ENCODE measurements around the gene LRRC56.

LRRC56 gene

DNA sequence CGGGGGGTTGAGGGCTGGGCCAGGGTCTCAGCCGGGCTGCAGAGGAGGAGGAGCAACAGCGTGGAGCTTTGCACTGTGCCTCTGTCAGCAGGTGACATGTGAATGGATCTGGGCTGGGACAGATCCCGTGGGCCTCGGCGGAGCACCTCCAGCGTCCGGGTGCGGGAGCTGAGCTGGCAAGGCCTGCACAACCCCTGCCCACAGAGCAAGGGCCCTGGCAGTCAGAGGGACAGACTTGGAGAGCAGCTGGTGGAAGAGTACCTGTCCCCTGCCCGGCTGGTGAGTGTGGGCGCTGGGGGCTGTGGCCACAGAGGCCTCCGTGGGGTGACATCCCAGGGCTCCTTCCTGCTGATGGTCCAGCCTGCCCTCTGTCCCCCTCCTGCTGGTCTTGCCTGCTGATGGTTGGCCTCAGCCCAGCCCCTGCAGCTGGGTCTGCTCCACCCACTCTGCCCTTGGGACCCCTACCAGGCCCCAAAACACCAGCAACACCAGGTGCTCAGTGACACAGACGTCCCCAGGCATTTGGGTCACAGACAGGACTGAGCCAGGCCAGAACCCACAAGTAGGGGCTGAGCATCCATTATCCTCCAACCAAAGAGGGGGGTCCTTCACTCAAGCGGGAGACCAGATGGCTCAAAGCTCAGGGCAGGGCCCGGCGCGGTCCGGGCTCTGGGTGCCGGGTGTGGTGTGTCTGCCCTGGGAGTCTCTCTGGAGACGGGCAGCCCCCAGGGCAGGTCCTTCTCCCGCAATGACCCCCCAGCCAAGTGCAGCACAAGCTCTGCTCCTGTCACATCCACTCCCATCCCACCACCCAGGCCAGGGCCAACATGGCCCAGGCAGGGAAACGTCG, 3.5 kb downstream of the LRRC56 start:
- DNase-seq (ENCODE audit: low read depth in 3 of 3), result no peak

DNA sequence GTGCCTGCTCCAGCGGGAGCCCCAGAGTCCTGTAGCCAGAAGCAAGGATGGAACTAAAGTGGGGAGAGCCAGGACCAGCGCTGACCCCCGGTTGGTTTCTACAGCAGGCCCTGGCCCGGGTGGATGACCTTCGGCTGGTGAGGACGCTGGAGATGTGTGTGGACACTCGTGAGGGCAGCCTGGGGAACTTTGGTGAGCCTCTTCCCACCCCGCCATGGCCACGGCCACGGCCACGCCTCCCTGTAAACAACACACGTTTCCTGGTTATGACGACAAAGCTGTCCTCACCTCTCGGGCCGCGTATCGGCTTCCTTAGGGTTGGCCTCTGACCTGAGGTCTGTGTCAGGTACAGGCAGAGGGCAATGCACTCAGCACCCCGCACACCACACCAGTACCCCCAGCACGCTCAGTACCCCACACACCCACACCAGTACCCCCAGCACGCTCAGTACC, 4.1 kb downstream of the LRRC56 start:
- DNase-seq (ENCODE audit: low read depth in 3 of 3), result no peak

DNA sequence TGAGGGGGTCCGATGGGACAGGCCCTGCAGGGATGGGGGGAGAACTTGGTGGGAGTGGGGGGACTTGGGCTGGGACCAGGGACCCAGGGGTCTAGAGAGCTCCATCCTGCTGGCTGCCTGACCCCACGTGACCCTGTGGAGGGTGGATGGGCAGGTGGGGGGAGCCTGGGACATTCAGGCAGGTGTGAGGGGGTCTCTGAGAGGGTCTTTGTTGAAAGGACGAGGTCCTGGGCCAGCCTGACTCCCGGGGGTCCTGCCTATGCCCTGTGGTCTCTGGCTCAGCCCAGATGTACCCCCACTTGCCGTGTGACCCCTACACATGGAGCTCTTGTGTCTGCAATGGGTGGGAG, 7.5 kb downstream of the LRRC56 start:
- no peak for DNase-seq (ENCODE audit: low read depth in 3 of 3)

DNA sequence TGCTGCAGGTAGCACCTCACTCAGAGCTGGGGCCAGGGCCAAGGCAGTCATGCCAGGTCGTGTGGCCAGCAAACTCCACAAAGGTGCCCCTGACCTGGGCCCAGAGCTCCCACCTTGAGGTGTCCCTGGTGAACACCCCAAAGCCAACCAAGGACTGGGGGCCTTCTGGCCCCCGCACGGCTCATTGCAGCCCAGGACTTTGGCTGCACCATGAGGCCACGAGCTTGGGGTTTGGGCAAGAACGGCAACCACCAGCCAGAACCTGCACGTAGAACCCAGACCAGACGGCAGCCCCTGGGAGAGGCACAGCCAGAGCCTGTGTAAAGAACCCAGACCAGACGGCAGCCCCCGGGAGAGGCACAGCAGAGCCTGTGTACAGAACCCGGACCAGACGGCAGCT, 7.8 kb downstream of the LRRC56 start:
- DNase-seq (ENCODE audit: low read depth in 3 of 3), result no peak

DNA sequence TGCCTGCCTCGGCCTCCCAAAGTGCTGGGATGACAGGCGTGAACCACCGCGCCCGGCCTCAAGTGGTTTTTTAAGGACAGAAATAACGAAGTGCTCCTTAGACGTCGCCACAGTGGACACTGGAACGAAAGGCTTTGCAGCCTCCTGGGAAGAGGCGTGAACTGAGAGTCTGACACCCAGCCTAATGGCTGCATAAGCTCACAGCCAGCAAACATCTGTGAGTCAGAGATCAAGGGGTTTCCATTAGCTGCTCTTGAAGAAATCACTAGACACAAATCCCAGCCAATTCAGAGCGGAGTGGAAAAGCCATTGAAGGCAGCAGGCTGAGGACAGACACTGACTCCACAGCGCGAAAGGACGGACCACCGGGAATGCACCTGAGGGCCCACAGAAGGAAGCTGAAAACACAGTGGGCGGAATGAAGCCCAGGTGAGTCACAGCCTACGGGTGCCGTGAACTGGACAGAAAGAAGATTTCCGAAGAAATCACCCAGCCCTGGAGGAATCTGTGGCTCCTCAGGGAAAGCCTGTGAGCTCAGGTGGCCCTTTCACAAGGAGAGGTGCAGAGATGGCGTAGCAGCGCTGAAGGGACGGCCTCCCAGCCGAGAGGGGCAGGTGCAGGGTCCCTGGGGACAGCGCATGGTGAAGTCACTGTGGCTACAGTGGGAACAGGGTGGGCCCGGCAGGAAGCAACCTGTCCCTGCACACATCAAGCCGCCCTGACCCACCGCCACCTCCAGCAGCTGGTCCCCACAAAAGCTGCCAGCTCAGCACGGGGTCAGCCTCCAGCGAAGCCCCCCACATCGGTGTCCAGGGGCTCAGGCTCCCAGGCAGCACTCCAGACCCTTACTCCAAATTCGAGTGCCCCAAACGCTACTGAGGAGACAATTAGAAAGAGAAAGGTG, 11.6 kb downstream of the LRRC56 start:
- DNase-seq (ENCODE audit: low read depth in 3 of 3), result no peak

DNA sequence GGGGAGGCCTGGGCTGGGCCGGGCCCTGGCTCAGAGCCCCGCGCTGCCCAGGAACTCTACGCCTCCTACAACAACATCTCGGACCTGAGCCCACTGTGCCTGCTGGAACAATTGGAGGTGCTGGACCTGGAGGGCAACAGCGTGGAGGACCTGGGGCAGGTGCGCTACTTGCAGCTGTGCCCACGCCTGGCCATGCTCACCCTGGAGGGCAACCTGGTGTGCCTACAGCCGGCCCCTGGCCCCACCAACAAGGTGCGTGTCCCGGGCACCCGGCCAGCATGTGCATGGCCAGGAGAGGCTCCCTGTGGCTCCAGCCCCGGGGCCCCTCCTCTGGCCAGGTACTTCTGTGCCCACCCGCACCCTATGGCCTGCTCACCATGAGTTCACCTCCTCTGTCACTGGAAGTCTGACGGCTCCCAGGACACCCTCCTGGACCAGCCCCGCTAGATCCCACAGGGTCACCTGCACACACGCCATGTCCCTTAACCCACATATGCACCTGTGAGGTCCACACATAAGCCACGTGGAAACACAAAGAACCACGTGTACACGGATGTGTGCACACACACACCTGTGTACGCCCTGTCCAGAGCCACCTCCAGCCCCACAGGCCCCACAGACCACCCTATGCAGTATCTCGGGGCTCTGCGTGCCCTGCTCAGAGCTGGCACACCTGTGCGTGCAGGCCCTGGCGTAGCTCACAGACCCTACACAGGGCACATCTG, 12.9 kb downstream of the LRRC56 start:
- DNase-seq (ENCODE audit: low read depth in 3 of 3), result no peak

DNA sequence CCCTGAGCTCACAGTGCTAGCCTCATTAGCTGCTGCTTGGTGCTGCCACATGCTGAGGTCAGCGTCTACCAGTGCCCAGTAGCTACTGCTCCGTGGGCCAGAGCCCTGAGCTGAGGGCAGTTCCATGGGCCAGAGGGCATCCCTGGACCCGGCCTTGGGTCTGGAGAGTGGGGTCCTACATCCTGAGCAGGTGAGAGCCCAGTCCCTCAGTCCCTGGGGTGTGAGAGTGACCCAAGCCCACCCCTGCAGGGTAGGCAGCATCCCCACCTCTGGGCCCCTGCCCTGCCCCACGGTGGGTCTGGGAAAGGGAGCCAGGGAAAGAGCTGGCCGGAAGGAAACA, 13.4 kb downstream of the LRRC56 start:
- no peak for DNase-seq (ENCODE audit: low read depth in 3 of 3)

DNA sequence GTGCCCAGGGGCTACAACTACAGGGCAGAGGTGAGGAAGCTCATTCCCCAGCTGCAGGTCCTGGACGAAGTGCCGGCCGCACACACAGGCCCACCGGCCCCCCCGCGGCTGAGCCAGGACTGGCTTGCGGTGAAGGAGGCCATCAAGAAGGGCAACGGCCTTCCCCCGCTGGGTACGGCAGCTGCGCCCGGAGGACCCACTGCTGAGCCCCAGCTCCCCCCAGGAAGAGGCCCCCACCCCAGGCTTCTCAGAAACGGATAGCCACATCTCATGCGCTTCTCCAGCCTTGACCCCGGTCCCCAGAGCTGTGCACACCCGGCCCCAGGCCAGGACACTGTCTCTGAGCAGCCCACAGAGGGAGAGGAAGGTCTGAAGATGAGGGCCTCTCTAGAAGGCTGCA, 13.8 kb downstream of the LRRC56 start:
- DNase-seq (ENCODE audit: low read depth in 3 of 3), result no peak

DNA sequence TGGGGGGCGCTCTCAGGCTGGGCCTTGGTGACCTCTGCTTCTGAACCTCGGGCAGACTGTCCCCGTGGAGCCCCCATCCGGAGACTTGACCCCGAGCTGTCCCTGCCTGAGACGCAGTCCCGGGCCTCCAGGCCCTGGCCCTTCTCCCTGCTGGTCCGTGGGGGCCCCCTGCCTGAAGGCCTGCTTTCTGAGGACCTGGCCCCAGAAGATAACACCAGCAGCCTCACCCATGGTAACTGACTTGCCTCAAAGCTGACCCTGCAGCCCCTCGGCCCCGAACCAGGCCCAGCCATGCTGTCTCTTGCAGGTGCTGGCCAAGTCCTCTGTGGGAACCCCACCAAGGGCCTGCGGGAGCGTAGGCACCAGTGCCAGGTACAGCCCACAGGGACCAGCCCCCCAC, 14.3 kb downstream of the LRRC56 start:
- DNase-seq (ENCODE audit: low read depth in 3 of 3), result no peak

DNA sequence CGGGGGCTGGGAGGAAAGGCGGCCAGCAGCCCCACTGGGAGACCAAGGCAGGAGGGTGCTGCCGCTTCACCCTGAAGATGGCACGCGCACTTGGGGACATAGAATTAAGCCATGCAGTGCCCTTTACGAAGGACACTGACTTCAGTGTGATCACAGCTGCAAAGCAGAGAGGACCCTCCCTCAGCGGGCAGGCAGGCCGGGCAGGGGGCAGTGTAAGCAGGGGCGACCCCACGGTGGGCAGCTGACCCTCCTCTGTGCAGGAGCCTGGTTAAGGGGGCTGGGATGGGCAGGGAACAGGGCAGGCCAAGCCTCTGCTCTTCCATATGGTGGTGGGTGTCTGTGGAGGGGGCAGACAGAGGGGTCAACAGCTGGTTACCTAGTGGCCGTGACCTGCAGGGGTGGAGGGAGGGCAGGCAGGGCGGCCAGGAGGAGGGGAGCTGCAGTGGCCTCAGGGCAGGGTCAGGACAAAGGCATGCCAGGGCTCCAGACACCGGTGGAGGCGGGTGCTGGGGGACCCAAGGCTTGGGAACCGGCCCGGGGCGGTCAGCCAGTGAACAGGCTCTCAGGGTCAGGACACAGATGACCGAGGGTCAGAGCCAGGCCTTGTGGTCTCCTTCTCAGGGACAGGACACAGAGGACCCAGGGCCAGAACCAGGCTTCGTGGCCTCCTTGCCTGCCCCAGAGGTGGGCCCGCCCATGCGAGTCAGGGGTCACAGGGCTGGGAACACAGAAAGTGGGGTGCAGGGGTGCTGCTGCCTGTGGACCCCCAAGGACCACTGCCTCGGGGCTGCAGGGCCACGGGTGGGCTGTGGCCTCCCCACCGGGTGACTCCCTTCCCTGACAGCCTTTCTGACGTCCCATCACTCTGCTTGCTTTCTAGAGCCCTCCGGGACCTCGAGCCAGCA, 16.0 kb downstream of the LRRC56 start:
- DNase-seq (ENCODE audit: low read depth in 3 of 3), result no peak

DNA sequence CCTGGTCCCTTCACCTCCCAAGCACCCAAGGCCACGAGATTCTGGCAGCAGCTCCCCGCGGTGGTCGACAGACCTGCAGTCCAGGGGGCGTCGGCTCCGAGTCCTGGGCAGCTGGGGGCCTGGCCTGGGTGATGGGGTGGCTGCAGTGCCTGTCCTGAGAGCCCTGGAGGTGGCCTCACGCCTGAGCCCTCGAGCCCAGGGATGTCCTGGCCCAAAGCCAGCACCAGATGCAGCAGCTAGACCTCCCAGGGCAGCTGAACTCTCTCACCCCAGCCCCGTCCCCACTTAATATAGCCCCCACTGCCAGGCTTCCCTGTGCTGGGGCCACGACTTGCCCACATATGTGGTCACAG, 16.6 kb downstream of the LRRC56 start:
- DNase-seq (ENCODE audit: low read depth in 3 of 3), result no peak

DNA sequence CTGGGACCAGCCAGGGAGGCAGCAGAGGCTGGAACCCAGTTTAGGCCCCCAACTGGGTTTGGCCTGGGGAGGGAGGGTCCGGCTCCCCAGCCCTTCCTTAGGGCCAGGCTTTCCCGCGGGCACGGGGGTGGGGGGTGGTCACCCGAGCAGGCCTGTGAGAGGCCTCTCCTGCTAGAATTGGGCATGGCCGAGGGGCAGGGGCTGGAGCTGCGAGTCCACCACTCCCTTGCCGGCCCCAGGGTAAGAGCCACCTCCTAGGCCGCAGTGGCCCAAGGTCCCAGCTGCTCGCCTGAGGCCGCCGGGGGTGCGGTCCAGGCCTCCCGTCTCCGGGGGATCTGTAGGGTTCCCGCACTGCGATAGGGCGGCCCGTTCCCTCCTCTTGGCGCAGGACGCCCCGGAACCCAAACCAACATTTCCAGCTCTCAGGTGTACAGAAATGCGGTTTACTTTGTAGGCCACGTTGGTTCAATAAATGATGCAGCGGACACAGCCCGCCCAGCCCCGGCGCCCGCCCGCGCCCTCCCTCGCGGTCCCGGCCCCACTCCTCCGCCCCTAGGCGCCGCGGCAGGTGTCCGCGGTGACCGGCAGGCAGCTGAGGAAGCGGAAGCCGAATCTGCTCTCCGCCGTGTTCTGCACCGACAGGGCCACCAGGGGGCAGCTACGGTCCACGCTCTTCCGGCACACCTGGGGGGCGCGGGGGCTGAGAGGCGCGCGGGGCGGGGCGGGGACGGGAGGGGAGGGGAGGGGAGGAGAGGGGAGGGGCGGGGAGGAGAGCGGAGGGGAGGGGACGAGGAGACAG, 17.3 kb downstream of the LRRC56 start:
- peak; percentile 48 to 75 (median 57) for DNase-seq (ENCODE audit: low read depth in 3 of 3)

DNA sequence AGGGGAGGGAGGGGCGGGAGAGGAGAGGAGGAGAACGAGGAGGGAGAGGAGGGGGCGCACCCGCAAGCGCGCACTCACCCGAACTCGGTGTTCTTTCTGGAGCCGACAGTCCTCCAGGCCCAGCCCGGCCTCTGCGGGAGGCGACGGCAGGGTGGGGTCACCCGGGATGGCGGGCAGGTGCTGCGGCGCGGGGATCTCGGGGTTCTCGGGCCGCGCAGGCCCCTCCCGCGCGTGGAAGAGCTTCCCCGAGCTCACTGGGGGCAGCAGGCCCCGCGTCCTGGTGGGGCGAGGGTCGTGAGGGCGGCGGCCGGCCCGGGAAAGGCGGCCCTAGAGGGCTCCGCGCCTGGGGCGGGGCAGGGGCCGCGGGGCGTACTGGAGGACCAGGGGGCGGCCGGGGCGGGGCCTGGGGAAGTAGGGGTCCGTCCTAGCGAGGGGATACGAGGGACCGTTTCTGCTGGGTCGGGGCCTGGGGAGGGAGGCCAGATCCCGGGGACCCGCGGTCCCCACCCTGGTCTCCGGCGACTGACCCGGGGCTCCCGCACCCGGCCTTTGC, 18.0 kb downstream of the LRRC56 start:
- DNase-seq (ENCODE audit: low read depth in 3 of 3), result no peak

DNA sequence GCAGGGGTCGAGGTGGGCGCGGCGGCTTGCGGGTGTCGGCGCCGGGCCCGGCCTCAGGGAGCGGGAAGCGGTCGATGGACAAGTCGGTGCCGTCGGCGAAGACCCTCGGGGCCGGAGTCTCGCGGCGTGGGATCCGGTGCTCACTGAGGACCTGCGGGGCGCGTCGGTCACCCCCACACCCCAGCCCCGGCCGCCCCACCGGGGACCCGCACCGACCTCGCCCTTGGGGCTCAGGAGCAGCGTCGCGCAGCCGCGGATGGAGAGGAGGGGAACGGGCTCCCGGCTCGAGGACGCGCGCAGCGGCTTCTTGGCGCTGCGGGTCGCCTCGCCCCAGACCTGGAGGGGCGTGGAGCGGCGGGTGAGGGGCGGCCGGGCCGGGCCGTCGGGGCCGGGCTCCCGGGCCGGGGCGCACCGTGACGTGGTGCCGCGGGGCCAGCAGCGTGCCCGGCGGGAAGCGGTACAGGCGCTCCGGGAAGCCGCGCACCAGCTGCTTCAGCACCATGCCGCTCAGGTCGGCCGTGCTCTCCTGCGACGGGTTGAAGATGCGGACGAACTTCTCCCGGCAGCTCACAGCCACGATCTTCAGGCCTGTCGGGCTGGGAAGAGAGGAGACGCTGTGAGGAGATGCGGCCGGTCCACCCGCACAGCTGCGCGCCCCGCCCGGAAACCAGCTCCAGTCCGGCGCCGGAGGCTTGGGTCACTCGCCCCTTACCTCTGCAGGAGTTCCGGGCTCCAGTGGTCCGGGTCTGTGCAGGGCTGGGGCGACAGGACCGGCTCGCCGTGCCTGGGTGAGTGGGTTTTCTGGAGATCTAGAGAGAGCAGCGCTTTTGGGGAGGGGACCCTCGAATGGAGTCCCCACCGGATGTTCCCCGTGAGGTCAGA, 18.7 kb downstream of the LRRC56 start:
- DNase-seq (ENCODE audit: low read depth in 3 of 3), result no peak

DNA sequence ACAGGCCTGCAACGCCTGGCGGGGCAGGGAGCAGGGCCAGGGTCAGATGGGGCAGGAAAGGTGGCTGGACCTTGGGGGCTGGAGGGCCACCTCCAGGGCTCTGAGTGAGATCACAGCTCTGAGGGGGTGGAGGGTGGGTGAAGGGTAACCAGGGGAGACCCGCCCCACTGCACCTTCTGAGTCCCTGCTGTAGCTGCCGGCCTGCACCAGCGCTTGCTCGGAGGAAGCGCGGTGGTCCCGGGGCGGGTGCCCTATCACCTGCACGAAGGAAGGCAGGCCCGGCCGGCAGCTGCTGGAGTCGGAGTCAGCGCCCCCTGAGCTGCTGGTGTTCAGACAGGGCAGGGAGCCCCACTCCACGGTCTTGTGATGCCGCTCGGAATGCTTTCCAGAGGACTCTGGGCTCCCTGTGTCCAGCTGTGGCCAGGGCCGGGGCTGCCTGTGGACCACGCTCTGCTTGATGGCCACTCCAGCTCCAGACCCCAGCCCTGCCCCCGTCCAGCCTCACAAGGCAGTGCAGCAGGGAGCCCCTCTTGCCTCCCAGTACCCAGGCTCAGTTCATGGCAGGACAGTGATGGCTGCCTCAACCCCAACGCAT, 19.4 kb downstream of the LRRC56 start:
- DNase-seq (ENCODE audit: low read depth in 3 of 3), result no peak

DNA sequence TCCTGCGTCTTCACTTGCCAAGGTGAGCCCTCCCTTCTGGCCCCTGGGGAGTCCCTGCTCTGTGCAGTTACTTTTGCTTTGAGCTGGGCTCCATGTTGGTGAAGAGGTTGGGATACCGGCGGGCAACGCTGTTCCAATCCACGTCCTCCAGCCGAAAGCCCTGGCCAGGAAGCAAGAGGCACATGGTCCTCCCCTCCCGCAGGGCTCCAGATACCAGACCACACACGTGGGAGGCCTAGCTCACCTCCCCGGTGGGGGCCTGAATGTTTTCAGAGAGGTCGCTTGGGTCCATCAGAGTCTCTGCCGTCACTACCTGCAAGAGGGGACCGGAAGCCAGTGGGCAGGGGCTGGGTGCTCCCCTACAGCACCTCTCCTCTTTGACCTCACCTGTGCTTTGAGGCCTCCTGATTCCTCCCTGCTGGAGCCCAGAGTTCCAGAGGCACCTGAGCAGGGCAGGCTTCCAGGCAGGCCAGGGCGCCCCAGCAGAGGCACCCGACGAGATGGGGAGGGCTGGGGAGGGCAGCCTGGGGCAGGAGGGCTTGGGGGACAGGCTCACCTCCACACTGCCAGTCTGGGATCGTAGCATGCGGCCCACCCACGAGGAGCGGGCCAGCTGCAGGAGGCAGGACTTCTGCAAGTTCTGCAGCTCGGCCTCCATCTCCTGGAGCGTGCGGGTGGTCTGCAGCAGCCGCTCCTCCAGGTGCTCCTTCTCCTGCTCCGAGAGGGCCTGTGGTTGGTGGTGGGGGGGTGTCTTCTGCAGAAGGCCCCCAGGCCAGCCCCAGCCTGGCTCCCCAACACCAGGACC, 20.2 kb downstream of the LRRC56 start:
- no peak for DNase-seq (ENCODE audit: low read depth in 3 of 3)

DNA sequence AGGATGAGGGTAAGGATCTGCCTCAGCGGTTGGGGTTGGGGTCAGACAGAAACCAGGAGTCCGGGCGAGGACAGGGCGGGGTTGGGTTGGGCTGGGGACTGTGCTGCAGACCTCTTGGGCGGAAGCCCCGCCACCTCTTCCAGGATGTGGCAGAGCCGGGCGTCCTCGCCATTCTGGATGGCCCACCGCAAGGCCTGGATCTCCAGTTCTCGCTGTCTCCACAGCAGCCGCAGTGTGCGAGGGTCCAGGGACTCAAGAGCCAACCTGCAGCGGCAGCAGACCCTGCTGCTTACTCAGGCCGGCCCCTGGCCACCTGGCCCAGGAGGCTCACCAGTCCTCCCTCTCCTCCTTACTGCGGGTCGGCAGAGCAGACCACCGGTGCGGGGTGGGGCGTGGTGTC, 21.2 kb downstream of the LRRC56 start:
- no peak for DNase-seq (ENCODE audit: low read depth in 3 of 3)

DNA sequence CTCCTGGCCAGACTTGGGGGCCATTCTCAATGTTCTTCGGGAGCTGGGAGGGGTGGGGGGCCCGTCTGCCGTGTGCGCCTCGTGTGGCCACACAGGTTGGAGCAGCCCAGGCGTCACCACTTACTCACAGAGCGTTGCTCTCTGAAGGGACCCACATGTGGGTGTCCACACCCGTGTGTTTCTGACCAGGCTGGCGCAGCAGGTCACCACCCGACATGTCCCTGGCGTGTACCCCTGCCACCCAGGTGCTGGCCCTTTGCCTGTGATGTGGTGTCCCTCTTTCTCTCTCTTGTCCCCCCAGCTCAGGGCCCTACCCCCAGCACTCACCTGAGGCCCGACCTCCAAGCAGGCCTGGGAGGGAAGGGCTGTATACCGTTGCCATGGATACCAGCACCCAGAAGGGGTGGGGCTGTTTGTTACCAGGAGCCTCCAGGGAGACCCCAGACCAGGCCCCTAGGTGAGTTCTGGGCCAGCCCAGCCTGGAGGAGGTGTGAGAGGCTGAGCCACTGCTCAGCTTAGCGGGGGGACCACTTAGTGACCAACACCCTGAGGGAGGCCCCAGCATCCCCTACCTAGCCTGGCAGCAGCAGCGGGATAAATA, 21.8 kb downstream of the LRRC56 start:
- DNase-seq (ENCODE audit: low read depth in 3 of 3), result no peak
